Activated B cell treated with CpG ODN at 0.5 μM for 24 hours (primary cell): ENCODE results near the gene IL17B. TPM values are rescaled to one million over a fixed set of nuclear protein-coding genes. Genes with fewer than 3 reads are reported as not detected.

Experiments used
- ATAC-seq: fragments of 200-7000 bp; cut with Tn5 transposase; one replicate; pipeline ENCODE4 v1.10.0; 2021; ENCODE audit warnings: low read depth, mild to moderate bottlenecking, moderate library complexity
- CTCF ChIA-PET: fragments of 350-600 bp; sonication (Branson Sonifier 250); formaldehyde crosslinking; loops from one replicate; lab custom pipeline; 2021; ENCODE audit warnings: antibody characterized with exemption; lab: Charles Lee
- POLR2A ChIA-PET: fragments of 350-600 bp; sonication (Branson Sonifier 250); formaldehyde crosslinking; loops from one replicate; lab custom pipeline; 2021; ENCODE audit warnings: antibody characterized with exemption; lab: Charles Lee
- DNase-seq: peaks from one replicate; pipeline ENCODE4 v3.0.0; 2022
- H3K27ac Mint-ChIP-seq: one replicate; pipeline ENCODE4 v1.8.0; 2020; ENCODE audit warnings: mixed read lengths
- H3K27me3 Mint-ChIP-seq: one replicate; pipeline ENCODE4 v1.8.0; 2021; ENCODE audit warnings: mixed read lengths
- H3K36me3 Mint-ChIP-seq: one replicate; pipeline ENCODE4 v1.8.0; 2021; ENCODE audit warnings: low read depth, mixed read lengths
- H3K4me1 Mint-ChIP-seq: one replicate; pipeline ENCODE4 v1.8.0; 2021; ENCODE audit warnings: mixed read lengths
- H3K4me3 Mint-ChIP-seq: one replicate; pipeline ENCODE4 v1.8.0; 2020; ENCODE audit warnings: mild to moderate bottlenecking, mixed read lengths
- H3K9me3 Mint-ChIP-seq: one replicate; pipeline ENCODE4 v1.8.0; 2020; ENCODE audit warnings: mixed read lengths
- intact Hi-C: fragments of 100-400 bp; cut with micrococcal nuclease; formaldehyde crosslinking; loops from one replicate; pipeline ENCODE4 v1.15.1; 2024
- total RNA-seq: library from RNA; stranded (reverse); gene quantifications from 2 replicates; pipeline ENCODE4 v1.2.3, GENCODE V29; 2022
- TF ChIP-seq, protein P1 (sequence below): fragments of 200-600 bp; IDR thresholded peaks from one replicate; pipeline ENCODE4 v1.8.0; 2022; ENCODE audit warnings: antibody characterized with exemption, mild to moderate bottlenecking

The IL17B gene
- total RNA-seq, 1 donor from 2014 or later = not detected

- H3K27ac Mint-ChIP-seq = no peak overlapping the region
- TF ChIP-seq, protein P1, sequence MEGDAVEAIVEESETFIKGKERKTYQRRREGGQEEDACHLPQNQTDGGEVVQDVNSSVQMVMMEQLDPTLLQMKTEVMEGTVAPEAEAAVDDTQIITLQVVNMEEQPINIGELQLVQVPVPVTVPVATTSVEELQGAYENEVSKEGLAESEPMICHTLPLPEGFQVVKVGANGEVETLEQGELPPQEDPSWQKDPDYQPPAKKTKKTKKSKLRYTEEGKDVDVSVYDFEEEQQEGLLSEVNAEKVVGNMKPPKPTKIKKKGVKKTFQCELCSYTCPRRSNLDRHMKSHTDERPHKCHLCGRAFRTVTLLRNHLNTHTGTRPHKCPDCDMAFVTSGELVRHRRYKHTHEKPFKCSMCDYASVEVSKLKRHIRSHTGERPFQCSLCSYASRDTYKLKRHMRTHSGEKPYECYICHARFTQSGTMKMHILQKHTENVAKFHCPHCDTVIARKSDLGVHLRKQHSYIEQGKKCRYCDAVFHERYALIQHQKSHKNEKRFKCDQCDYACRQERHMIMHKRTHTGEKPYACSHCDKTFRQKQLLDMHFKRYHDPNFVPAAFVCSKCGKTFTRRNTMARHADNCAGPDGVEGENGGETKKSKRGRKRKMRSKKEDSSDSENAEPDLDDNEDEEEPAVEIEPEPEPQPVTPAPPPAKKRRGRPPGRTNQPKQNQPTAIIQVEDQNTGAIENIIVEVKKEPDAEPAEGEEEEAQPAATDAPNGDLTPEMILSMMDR = no peak
- POLR2A ChIA-PET = interaction anchor here (1.6 to 3.5 kb wide), 2 partner anchors 13 to 192 kb away, joined by 11 to 61 read pairs; partner anchors contain the start of genes CSNK1A1 and GRPEL2
- intact Hi-C loops = loop anchor here (5.0 kb wide), 2 partner anchors 603 to 977 kb away; partner anchors contain the start of genes FBXO38 and SLC26A2
- H3K4me3 Mint-ChIP-seq = peak overlapping the region; percentile 92
- ATAC-seq (no peak), DNase-seq (no peak)
- no peaks in the 10 kb centered on the region for H3K9me3 Mint-ChIP-seq
- peaks cover 16% of the 10 kb centered on the region for H3K4me1 Mint-ChIP-seq
- no peaks in the 10 kb centered on the region for H3K27me3 Mint-ChIP-seq
- CTCF ChIA-PET = interaction anchor here (1.8 to 2.8 kb wide), 4 partner anchors 8 to 42 kb away, joined by 5 to 13 read pairs (median 8); no protein-coding TSS in a partner anchor
- peaks cover 20% of the 10 kb centered on the region for H3K36me3 Mint-ChIP-seq
Measured at GRCh38 chr5:149358868-149359495, 20.1 kb downstream of the IL17B start.

- H3K9me3 Mint-ChIP-seq = no peaks in the 10 kb centered on the region
- intact Hi-C loops = loop anchor here (5.0 kb wide), 2 partner anchors 604 to 976 kb away; partner anchors contain the start of genes FBXO38 and SLC26A2
- POLR2A ChIA-PET = interaction anchor here (0.9 to 3.5 kb wide), 5 partner anchors 8 to 193 kb away, joined by 4 to 61 read pairs (median 5); partner anchors contain the start of genes CSNK1A1 and GRPEL2
- no peaks in the 10 kb centered on the region for H3K27me3 Mint-ChIP-seq
- H3K4me3 Mint-ChIP-seq = peak overlapping the region; percentile 92
- peak; percentile 8 for ATAC-seq
- peaks cover 16% of the 10 kb centered on the region for H3K4me1 Mint-ChIP-seq
- H3K27ac Mint-ChIP-seq = peak overlapping the region; percentile 65
- H3K36me3 Mint-ChIP-seq = peaks cover 25% of the 10 kb centered on the region
- CTCF ChIA-PET = interaction anchor here (0.9 to 2.8 kb wide), 6 partner anchors 9 to 41 kb away, joined by 3 to 8 read pairs (median 4); partner anchors contain the start of gene GRPEL2
- TF ChIP-seq, protein P1 = no peak
- DNase-seq = no peak
Measured at GRCh38 chr5:149358294-149358651, 20.8 kb downstream of the IL17B start.

- Mint-ChIP-seq H3K27ac (peak within 1 kb of the TSS; percentile 65), H3K9me3 (no peaks in the 10 kb centered on the region), H3K4me1 (peaks cover 16% of the 10 kb centered on the region), H3K27me3 (no peaks in the 10 kb centered on the region), H3K36me3 (peaks cover 28% of the 10 kb centered on the region), H3K4me3 (peak within 1 kb of the TSS; percentile 92)
- TF ChIP-seq, protein P1 = no peak
- intact Hi-C loops = loop anchor here (1.0 to 5.0 kb wide), 5 partner anchors 12 to 975 kb away; partner anchors contain the start of genes CSNK1A1, FBXO38, GRPEL2 and HMGXB3
- ATAC-seq (peak; percentile 100), DNase-seq (peak; percentile 84)
- ChIA-PET POLR2A (interaction anchor here (0.9 to 3.5 kb wide), 5 partner anchors 9 to 194 kb away, joined by 4 to 61 read pairs (median 5); partner anchors contain the start of genes CSNK1A1 and GRPEL2), CTCF (interaction anchor here (0.9 to 2.8 kb wide), 6 partner anchors 10 to 40 kb away, joined by 3 to 8 read pairs (median 4); partner anchors contain the start of gene GRPEL2)
Measured at GRCh38 chr5:149357370-149358293, 21.5 kb downstream of the IL17B start, which contains the start of gene PCYOX1L. TSS of gene PCYOX1L (plus strand) at chr5:149358046. CDS start at chr5:149358069, 23 bp downstream.

GRCh38 chr5:149356391-149356790 is 22.7 kb downstream of the IL17B start:
- H3K27ac Mint-ChIP-seq = no peak overlapping the region
- peaks cover 16% of the 10 kb centered on the region for H3K4me1 Mint-ChIP-seq
- intact Hi-C loops = loop anchor here (2.0 to 5.0 kb wide), 3 partner anchors 606 to 974 kb away; partner anchors contain the start of genes FBXO38, HMGXB3, SLC26A2 and TIGD6
- ATAC-seq (no peak), DNase-seq (no peak)
- no peaks in the 10 kb centered on the region for H3K27me3 Mint-ChIP-seq
- TF ChIP-seq, protein P1 = no peak
- no peaks in the 10 kb centered on the region for H3K9me3 Mint-ChIP-seq
- H3K36me3 Mint-ChIP-seq = peaks cover 41% of the 10 kb centered on the region
- POLR2A ChIA-PET = interaction anchor here (0.7 to 3.5 kb wide), 2 partner anchors 11 to 20 kb away, joined by 3 to 61 read pairs; partner anchors contain the start of gene GRPEL2
- CTCF ChIA-PET = no interaction called here
- H3K4me3 Mint-ChIP-seq = no peak overlapping the region
